Karpas-422 (cell line): ENCODE results near the gene GCFC2. TPM values are rescaled to one million over a fixed set of nuclear protein-coding genes. Genes with fewer than 3 reads are reported as not detected.
"Not testable (repeated sequence)": the region's sequence is repeated elsewhere in the genome, so short reads cannot be mapped to it uniquely, and the experiment has no call there.

Experiments
- DNase-seq: peaks from one replicate; pipeline ENCODE4 v3.0.0-alpha.2; 2015
- H2AFZ ChIP-seq: fragments of 200-600 bp; sonication (generic); 2 replicates; pipeline ENCODE4 v1.6.1; 2014; ENCODE audit warnings: antibody characterized with exemption, low read length, mixed read lengths
- H3K27ac ChIP-seq: fragments of 200-600 bp; sonication (generic); 2 replicates; pipeline ENCODE4 v1.5.1; 2014; ENCODE audit warnings: mild to moderate bottlenecking, low read length, moderate library complexity
- H3K27me3 ChIP-seq: fragments of 200-600 bp; sonication (generic); 2 replicates; pipeline ENCODE4 v1.6.1; 2014; ENCODE audit warnings: low read length, mixed read lengths
- H3K36me3 ChIP-seq: fragments of 200-600 bp; sonication (generic); 2 replicates; pipeline ENCODE4 v1.6.1; 2014; ENCODE audit warnings: low read length, mixed read lengths; ENCODE audit not compliant: insufficient read depth
- H3K4me1 ChIP-seq: fragments of 200-600 bp; sonication (generic); 2 replicates; pipeline ENCODE4 v1.6.1; 2014; ENCODE audit warnings: mild to moderate bottlenecking, low read length, mixed read lengths
- H3K4me2 ChIP-seq: fragments of 200-600 bp; sonication (generic); 2 replicates; pipeline ENCODE4 v1.6.1; 2014; ENCODE audit warnings: low read length, low read depth, mild to moderate bottlenecking; ENCODE audit not compliant: poor library complexity, severe bottlenecking
- H3K4me3 ChIP-seq: fragments of 200-600 bp; sonication (generic); 2 replicates; pipeline ENCODE4 v1.5.1; 2014; ENCODE audit warnings: mild to moderate bottlenecking, antibody characterized with exemption, low read length, mixed read lengths
- H3K79me2 ChIP-seq: fragments of 200-600 bp; sonication (generic); 2 replicates; pipeline ENCODE4 v1.6.1; 2014; ENCODE audit warnings: mild to moderate bottlenecking, low read length, mixed read lengths
- H3K9ac ChIP-seq: fragments of 200-600 bp; sonication (generic); 2 replicates; pipeline ENCODE4 v1.6.0; 2014; ENCODE audit warnings: low read length
- H3K9me2 ChIP-seq: fragments of 200-600 bp; sonication (generic), shearing (Covaris generic); replicated peaks from 2 replicates; pipeline ENCODE4 v1.6.0; 2014; ENCODE audit warnings: mild to moderate bottlenecking, low read length, moderate library complexity; ENCODE audit not compliant: insufficient read depth
- H3K9me3 ChIP-seq: fragments of 300-700, 200-600 bp; sonication (generic); 2 replicates; pipeline ENCODE4 v1.6.1; 2014; ENCODE audit warnings: low read length, mixed read lengths
- H4K20me1 ChIP-seq: fragments of 200-600 bp; sonication (generic); 2 replicates; pipeline ENCODE4 v1.6.1; 2014; ENCODE audit warnings: mild to moderate bottlenecking, antibody characterized with exemption, low read length, low read depth; ENCODE audit not compliant: insufficient read depth
- total RNA-seq: library from RNA; depleted of rRNA; stranded (reverse); fragments of >200 nt; shearing (Covaris generic); gene quantifications from 2 replicates; pipeline ENCODE4 v1.2.3, GENCODE V29; 2014; ENCODE audit warnings: low replicate concordance

The GCFC2 gene
- total RNA-seq, 1 experiment from 2014 or later: 108 TPM

- Histone ChIP-seq H3K27me3 (no peaks in the 10 kb centered on the region), H3K4me2 (no peak overlapping the region), H3K79me2 (peaks cover 26% of the 10 kb centered on the region), H3K27ac (no peak overlapping the region), H3K36me3 (peaks cover 49% of the 10 kb centered on the region), H3K9me3 (no peaks in the 10 kb centered on the region), H2AFZ (no peak overlapping the region), H3K4me3 (no peak overlapping the region), H3K9ac (no peak overlapping the region), H3K4me1 (peaks cover 4% of the 10 kb centered on the region), H3K9me2 (no peaks in the 10 kb centered on the region), H4K20me1 (no peaks in the 10 kb centered on the region)
- no peak for DNase-seq
Observed at GRCh38 chr2:75675908-75676307, 34.8 kb downstream of the GCFC2 start.

GRCh38 chr2:75675423-75675822 lies 35.3 kb downstream of the GCFC2 start:
- H3K9ac ChIP-seq, H3K4me2 ChIP-seq, H3K27me3 ChIP-seq, H2AFZ ChIP-seq, H3K4me3 ChIP-seq, H3K4me1 ChIP-seq, H3K9me2 ChIP-seq, H3K9me3 ChIP-seq, DNase-seq, H4K20me1 ChIP-seq, H3K27ac ChIP-seq: not testable (repeated sequence)
- Histone ChIP-seq H3K36me3 (peaks cover 54% of the 10 kb centered on the region), H3K79me2 (peaks cover 26% of the 10 kb centered on the region)

- Histone ChIP-seq H3K36me3 (peaks cover 75% of the 10 kb centered on the region), H3K9ac (no peak overlapping the region), H4K20me1 (no peaks in the 10 kb centered on the region), H3K27me3 (no peaks in the 10 kb centered on the region), H3K27ac (no peak overlapping the region), H3K9me2 (no peaks in the 10 kb centered on the region), H3K4me3 (no peak overlapping the region), H3K4me1 (no peaks in the 10 kb centered on the region), H3K79me2 (peaks cover 7% of the 10 kb centered on the region; the same call in 1 of the 2 replicates), H3K4me2 (no peak overlapping the region), H2AFZ (no peak overlapping the region), H3K9me3 (no peaks in the 10 kb centered on the region)
- no peak for DNase-seq
Observed at GRCh38 chr2:75667884-75668283, 42.8 kb downstream of the GCFC2 start.

- Histone ChIP-seq H3K4me3 (no peak overlapping the region), H3K27ac (no peak overlapping the region), H2AFZ (no peak overlapping the region), H3K27me3 (no peaks in the 10 kb centered on the region), H3K9me3 (no peaks in the 10 kb centered on the region), H3K9ac (no peak overlapping the region), H3K4me1 (no peaks in the 10 kb centered on the region), H3K36me3 (peaks cover 78% of the 10 kb centered on the region), H3K9me2 (no peaks in the 10 kb centered on the region), H3K79me2 (peaks cover 13% of the 10 kb centered on the region), H4K20me1 (no peaks in the 10 kb centered on the region), H3K4me2 (no peak overlapping the region)
- no peak for DNase-seq
Observed at GRCh38 chr2:75666911-75667310, 43.8 kb downstream of the GCFC2 start.

- Histone ChIP-seq H4K20me1 (no peaks in the 10 kb centered on the region), H2AFZ (no peak overlapping the region), H3K4me2 (no peak overlapping the region), H3K79me2 (peaks cover 72% of the 10 kb centered on the region), H3K4me3 (no peak overlapping the region), H3K9me3 (peaks cover 11% of the 10 kb centered on the region), H3K27ac (no peak overlapping the region), H3K9me2 (no peaks in the 10 kb centered on the region), H3K27me3 (no peaks in the 10 kb centered on the region), H3K36me3 (peaks cover 100% of the 10 kb centered on the region), H3K9ac (no peak overlapping the region), H3K4me1 (no peaks in the 10 kb centered on the region)
- no peak for DNase-seq
Observed at GRCh38 chr2:75657798-75658197, 52.9 kb downstream of the GCFC2 start.

- peaks cover 11% of the 10 kb centered on the region for H3K9me3 ChIP-seq
- H3K9ac ChIP-seq: no peak overlapping the region
- DNase-seq: no peak
- no peaks in the 10 kb centered on the region for H3K9me2 ChIP-seq
- H4K20me1 ChIP-seq: no peaks in the 10 kb centered on the region
- H3K36me3 ChIP-seq: peaks cover 100% of the 10 kb centered on the region
- H2AFZ ChIP-seq: no peak overlapping the region
- H3K27ac ChIP-seq: no peak overlapping the region
- no peak overlapping the region for H3K4me2 ChIP-seq
- H3K4me1 ChIP-seq: no peaks in the 10 kb centered on the region
- no peak overlapping the region for H3K4me3 ChIP-seq
- no peaks in the 10 kb centered on the region for H3K27me3 ChIP-seq
- H3K79me2 ChIP-seq: peaks cover 69% of the 10 kb centered on the region
Observed at GRCh38 chr2:75656563-75656962, 54.2 kb downstream of the GCFC2 start.

- peaks cover 11% of the 10 kb centered on the region for H3K9me3 ChIP-seq
- H3K27me3 ChIP-seq: no peaks in the 10 kb centered on the region
- no peak for DNase-seq
- H3K9ac ChIP-seq: no peak overlapping the region
- peaks cover 99% of the 10 kb centered on the region for H3K36me3 ChIP-seq
- no peak overlapping the region for H3K4me3 ChIP-seq
- H3K9me2 ChIP-seq: no peaks in the 10 kb centered on the region
- peaks cover 70% of the 10 kb centered on the region for H3K79me2 ChIP-seq
- H4K20me1 ChIP-seq: no peaks in the 10 kb centered on the region
- no peak overlapping the region for H3K4me2 ChIP-seq
- H3K27ac ChIP-seq: no peak overlapping the region
- H3K4me1 ChIP-seq: no peaks in the 10 kb centered on the region
- no peak overlapping the region for H2AFZ ChIP-seq
Observed at GRCh38 chr2:75655861-75656260, 54.9 kb downstream of the GCFC2 start.

- Histone ChIP-seq H3K27me3 (no peaks in the 10 kb centered on the region), H3K9ac (no peak overlapping the region), H3K9me2 (no peaks in the 10 kb centered on the region), H3K36me3 (peaks cover 97% of the 10 kb centered on the region), H3K4me1 (peaks cover under 1% of the 10 kb centered on the region; the same call in 1 of the 2 replicates), H3K4me3 (no peak overlapping the region), H3K79me2 (peaks cover 70% of the 10 kb centered on the region), H4K20me1 (no peaks in the 10 kb centered on the region), H3K4me2 (no peak overlapping the region), H2AFZ (no peak overlapping the region), H3K9me3 (peaks cover 5% of the 10 kb centered on the region; the same call in 1 of the 2 replicates), H3K27ac (no peak overlapping the region)
- no peak for DNase-seq
Observed at GRCh38 chr2:75654012-75654411, 56.7 kb downstream of the GCFC2 start.

GRCh38 chr2:75647771-75648170 lies 62.9 kb downstream of the GCFC2 start:
- Histone ChIP-seq H3K9ac (peak overlapping the region; percentile 84), H3K4me3 (peak overlapping the region; percentile 83)

More at GRCh38 chr2:75647771-75648170, 62.9 kb downstream of the GCFC2 start:
- H4K20me1 ChIP-seq: no peaks in the 10 kb centered on the region
- H3K27ac ChIP-seq: peak overlapping the region; percentile 50
- no peaks in the 10 kb centered on the region for H3K27me3 ChIP-seq
- H3K4me1 ChIP-seq: peaks cover 23% of the 10 kb centered on the region
- peak overlapping the region; percentile 95 for H3K4me2 ChIP-seq
- no peaks in the 10 kb centered on the region for H3K9me2 ChIP-seq
- peak; percentile 68 for DNase-seq
- peaks cover 56% of the 10 kb centered on the region for H3K79me2 ChIP-seq
- H3K36me3 ChIP-seq: peaks cover 37% of the 10 kb centered on the region
- no peaks in the 10 kb centered on the region for H3K9me3 ChIP-seq
- H2AFZ ChIP-seq: no peak overlapping the region
